WTC11 (cell line): ENCODE data around the gene EPHA6. TPM values are rescaled to one million over a fixed set of nuclear protein-coding genes. Genes with fewer than 3 reads are reported as not detected.
A peak's percentile ranks its signal among the peaks of the same experiment; 100 is the strongest.

Experiments used
- ATAC-seq: fragments of 200-7000 bp; cut with Tn5 transposase; 2 replicates; pipeline ENCODE4 v1.10.0; 2021; ENCODE audit warnings: mild to moderate bottlenecking, moderate library complexity
- Bru-seq: library from RNA; stranded (reverse); fragments of 400-500 nt; gene quantifications from one replicate; lab custom pipeline; 2021; lab: Mats Ljungman, UMichigan
- CTCF ChIA-PET: fragments of 300-600 bp; sonication (Branson Sonifier 250); formaldehyde crosslinking; loops from one replicate; lab custom pipeline; 2021; ENCODE audit warnings: antibody characterized with exemption; lab: Charles Lee
- POLR2A ChIA-PET: fragments of 350-600 bp; sonication (Branson Sonifier 250); formaldehyde crosslinking; loops from one replicate; lab custom pipeline; 2021; ENCODE audit warnings: antibody characterized with exemption; lab: Charles Lee
- DNase-seq: peaks from one replicate; pipeline ENCODE4 v3.0.0; 2021; ENCODE audit warnings: low spot score
- H3K27ac Mint-ChIP-seq: 2 replicates; pipeline ENCODE4 v1.8.0; 2021; ENCODE audit warnings: mixed read lengths
- H3K27me3 Mint-ChIP-seq: 2 replicates; pipeline ENCODE4 v1.8.0; 2021; ENCODE audit warnings: low read depth, mild to moderate bottlenecking, moderate library complexity, mixed read lengths
- H3K36me3 Mint-ChIP-seq: 2 replicates; pipeline ENCODE4 v1.8.0; 2021; ENCODE audit warnings: mixed read lengths
- H3K4me1 Mint-ChIP-seq: 2 replicates; pipeline ENCODE4 v1.8.0; 2022; ENCODE audit warnings: mixed read lengths
- H3K4me3 Mint-ChIP-seq: 2 replicates; pipeline ENCODE4 v1.8.0; 2021; ENCODE audit warnings: mild to moderate bottlenecking, moderate library complexity, mixed read lengths
- H3K9me3 Mint-ChIP-seq: 2 replicates; pipeline ENCODE4 v1.8.0; 2021; ENCODE audit warnings: mixed read lengths
- CREB1 ChIP-seq: sonication (generic); formaldehyde crosslinking; IDR thresholded peaks from 2 replicates; pipeline ENCODE4 v1.8.0; 2023; ENCODE audit warnings: mild to moderate bottlenecking, missing genetic modification reagents
- CREM ChIP-seq: sonication (generic); formaldehyde crosslinking; IDR thresholded peaks from 2 replicates; pipeline ENCODE4 v1.8.1; 2022; ENCODE audit warnings: mild to moderate bottlenecking, missing genetic modification reagents, moderate library complexity
- FOXK1 ChIP-seq: sonication (generic); formaldehyde crosslinking; IDR thresholded peaks from 2 replicates; pipeline ENCODE4 v1.8.0; 2022; ENCODE audit warnings: mild to moderate bottlenecking, moderate library complexity, missing genetic modification reagents
- GRHL2 ChIP-seq: fragments of 250-450 bp; sonication (Bioruptor Pico); IDR thresholded peaks from 2 replicates; pipeline ENCODE4 v1.8.0; 2022; ENCODE audit warnings: mild to moderate bottlenecking, moderate library complexity; ENCODE audit not compliant: insufficient replicate concordance, severe bottlenecking
- HMGA2 ChIP-seq: fragments of 250-450 bp; sonication (Bioruptor Pico); IDR thresholded peaks from 2 replicates; pipeline ENCODE4 v1.4.0; 2021; ENCODE audit warnings: mild to moderate bottlenecking, moderate library complexity
- NFE2L1 ChIP-seq: sonication (generic); formaldehyde crosslinking; IDR thresholded peaks from 2 replicates; pipeline ENCODE4 v1.8.1; 2023; ENCODE audit warnings: missing genetic modification reagents
- SMAD4 ChIP-seq: sonication (generic); formaldehyde crosslinking; IDR thresholded peaks from 2 replicates; pipeline ENCODE4 v1.8.0; 2022; ENCODE audit warnings: mild to moderate bottlenecking, missing genetic modification reagents
- SP1 ChIP-seq: sonication (generic); formaldehyde crosslinking; conservative IDR thresholded peaks from 2 replicates; pipeline ENCODE4 v1.8.1; 2022; ENCODE audit warnings: missing genetic modification reagents
- ZNF121 ChIP-seq: sonication (generic); formaldehyde crosslinking; IDR thresholded peaks from 2 replicates; pipeline ENCODE4 v1.8.0; 2023; ENCODE audit warnings: missing genetic modification reagents
- ZNF138 ChIP-seq: sonication (generic); formaldehyde crosslinking; conservative IDR thresholded peaks from 2 replicates; pipeline ENCODE4 v1.8.1; 2022; ENCODE audit warnings: mild to moderate bottlenecking, moderate library complexity, missing genetic modification reagents
- long read RNA-seq, 3 experiments: library from RNA in 1 of 3; library from capped mRNA in 1 of 3; library from polyadenylated mRNA in 1 of 3; unstranded in 2 of 3; stranded (forward) in 1 of 3; transcript quantifications; one replicate each; pipeline ENCODE4 v2.0.0, GENCODE V29; 2021
- total RNA-seq: library from RNA; stranded (reverse); gene quantifications from 3 replicates; pipeline ENCODE4 v1.2.3, GENCODE V29; 2021
- TF ChIP-seq, protein P1 (sequence below): sonication (generic); formaldehyde crosslinking; IDR thresholded peaks from 2 replicates; pipeline ENCODE4 v1.8.0; 2023; ENCODE audit warnings: mild to moderate bottlenecking, missing genetic modification reagents
- TF ChIP-seq, protein P2 (sequence below): sonication (generic); formaldehyde crosslinking; IDR thresholded peaks from 2 replicates; pipeline ENCODE4 v1.8.0; 2022; ENCODE audit warnings: mild to moderate bottlenecking, missing genetic modification reagents
- TF ChIP-seq, protein P3 (sequence below): fragments of 250-450 bp; sonication (Bioruptor Pico); IDR thresholded peaks from 2 replicates; pipeline ENCODE4 v2.1.2; 2022; ENCODE audit warnings: mild to moderate bottlenecking, moderate library complexity
- TF ChIP-seq, protein P4 (sequence below): sonication (generic); formaldehyde crosslinking; conservative IDR thresholded peaks from 2 replicates; pipeline ENCODE4 v1.8.1; 2023; ENCODE audit warnings: mild to moderate bottlenecking, low read depth, missing genetic modification reagents, moderate library complexity
- TF ChIP-seq, protein P5 (sequence below): sonication (generic); formaldehyde crosslinking; IDR thresholded peaks from 2 replicates; pipeline ENCODE4 v1.8.1; 2022; ENCODE audit warnings: mild to moderate bottlenecking, moderate library complexity, missing genetic modification reagents
- TF ChIP-seq, protein P6 (sequence below): sonication (generic); formaldehyde crosslinking; IDR thresholded peaks from 2 replicates; pipeline ENCODE4 v1.8.1; 2023; ENCODE audit warnings: mild to moderate bottlenecking, missing genetic modification reagents, borderline replicate concordance
- TF ChIP-seq, protein P7 (sequence below): sonication (generic); formaldehyde crosslinking; IDR thresholded peaks from 2 replicates; pipeline ENCODE4 v1.8.1; 2023; ENCODE audit warnings: mild to moderate bottlenecking, moderate library complexity, missing genetic modification reagents

The EPHA6 gene
- total RNA-seq: 2.1 to 3.5 TPM (median 3.3 TPM) in 3 replicates
- percentile 40 among the genes with signal in this experiment for Bru-seq, nascent RNA
- long read RNA-seq, experiment 1, partial matches to known transcripts: 0 of 9 reads
- long read RNA-seq, experiment 1, other reads (novel, unspliced or antisense): 9 of 9 reads
- long read RNA-seq, experiment 2, partial matches to known transcripts: 0 of 6 reads
- long read RNA-seq, experiment 2, other reads (novel, unspliced or antisense): 4 of 6 reads
- long read RNA-seq, experiment 3: 0 reads

DNA sequence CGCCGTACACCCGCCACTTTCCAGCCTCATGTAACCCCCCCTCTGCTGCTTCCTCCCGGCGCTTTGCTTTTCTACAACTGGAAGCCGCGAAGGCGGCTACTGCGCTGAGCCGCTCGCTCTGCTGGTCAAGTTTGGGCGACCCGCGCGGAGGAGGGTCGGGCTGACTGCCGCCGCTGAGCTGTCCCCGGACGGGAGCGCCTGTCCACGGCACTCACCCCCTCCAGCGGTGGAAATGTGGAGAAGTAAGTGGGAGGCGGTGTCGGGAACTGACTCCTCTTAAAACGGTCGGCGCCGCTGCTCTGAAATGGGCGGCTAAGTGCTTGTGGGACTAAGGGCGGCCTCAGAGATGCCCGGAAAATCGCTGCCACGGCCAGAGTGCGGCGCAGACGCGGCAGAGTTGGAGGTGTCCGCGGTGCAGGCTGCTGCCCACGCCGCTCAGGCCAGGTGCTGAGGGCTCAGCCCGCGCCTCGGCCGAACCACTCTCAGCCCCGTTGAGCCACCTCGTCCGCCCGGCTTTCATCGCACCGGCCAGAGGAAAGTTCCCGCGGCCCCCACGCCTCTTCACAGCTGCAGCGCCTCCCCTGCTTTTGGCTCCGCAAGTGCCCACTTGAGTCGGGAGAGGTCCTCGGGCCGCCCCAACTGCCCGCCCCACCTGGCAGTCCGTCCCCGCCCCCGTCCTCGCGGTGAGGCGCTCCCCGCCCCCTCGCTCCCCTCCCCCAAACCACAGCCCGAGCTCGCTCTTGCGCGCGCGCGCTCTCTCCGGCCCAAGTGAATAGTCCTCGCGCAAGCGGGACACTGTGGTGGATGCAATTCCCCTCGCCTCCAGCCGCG lies at the start of gene EPHA6:
Gene EPHA6 (plus strand): TSS at position 775 of the 831 bp plus-strand sequence.
- no peak within 1 kb of the TSS for H3K27ac Mint-ChIP-seq
- peaks cover 39% of the 10 kb centered on the region for H3K27me3 Mint-ChIP-seq
- peaks cover 16% of the 10 kb centered on the region for H3K4me1 Mint-ChIP-seq
- H3K9me3 Mint-ChIP-seq: no peaks in the 10 kb centered on the region
- POLR2A ChIA-PET: no interaction called here
- peak; percentile 57 for ATAC-seq
- H3K4me3 Mint-ChIP-seq: peak within 1 kb of the TSS; percentile 77
- DNase-seq: peak; percentile 62
- CTCF ChIA-PET: interaction anchor here (0.6 kb wide), 2 partner anchors 304 to 482 kb away, joined by 4 read pairs; no protein-coding TSS in a partner anchor
- no peaks in the 10 kb centered on the region for H3K36me3 Mint-ChIP-seq
- TF ChIP-seq ZNF121 (CRISPR knock-in tag) (peak; percentile 4; the same call in 1 of the 2 replicates), CREB1 (CRISPR knock-in tag) (0 out of 2 replicates have a peak, but pooled peaks have one; percentile 54), GRHL2 (CRISPR knock-in tag) (no peak), HMGA2 (no peak), SP1 (CRISPR knock-in tag) (0 out of 2 replicates have a peak, but pooled peaks have one; percentile 20), SMAD4 (CRISPR knock-in tag) (no peak), ZNF138 (CRISPR knock-in tag) (no peak), FOXK1 (CRISPR knock-in tag) (0 out of 2 replicates have a peak, but pooled peaks have one; percentile 4), NFE2L1 (CRISPR knock-in tag) (0 out of 2 replicates have a peak, but pooled peaks have one; percentile 34), CREM (CRISPR knock-in tag) (0 out of 2 replicates have a peak, but pooled peaks have one; percentile 16)
- TF ChIP-seq, protein P1, sequence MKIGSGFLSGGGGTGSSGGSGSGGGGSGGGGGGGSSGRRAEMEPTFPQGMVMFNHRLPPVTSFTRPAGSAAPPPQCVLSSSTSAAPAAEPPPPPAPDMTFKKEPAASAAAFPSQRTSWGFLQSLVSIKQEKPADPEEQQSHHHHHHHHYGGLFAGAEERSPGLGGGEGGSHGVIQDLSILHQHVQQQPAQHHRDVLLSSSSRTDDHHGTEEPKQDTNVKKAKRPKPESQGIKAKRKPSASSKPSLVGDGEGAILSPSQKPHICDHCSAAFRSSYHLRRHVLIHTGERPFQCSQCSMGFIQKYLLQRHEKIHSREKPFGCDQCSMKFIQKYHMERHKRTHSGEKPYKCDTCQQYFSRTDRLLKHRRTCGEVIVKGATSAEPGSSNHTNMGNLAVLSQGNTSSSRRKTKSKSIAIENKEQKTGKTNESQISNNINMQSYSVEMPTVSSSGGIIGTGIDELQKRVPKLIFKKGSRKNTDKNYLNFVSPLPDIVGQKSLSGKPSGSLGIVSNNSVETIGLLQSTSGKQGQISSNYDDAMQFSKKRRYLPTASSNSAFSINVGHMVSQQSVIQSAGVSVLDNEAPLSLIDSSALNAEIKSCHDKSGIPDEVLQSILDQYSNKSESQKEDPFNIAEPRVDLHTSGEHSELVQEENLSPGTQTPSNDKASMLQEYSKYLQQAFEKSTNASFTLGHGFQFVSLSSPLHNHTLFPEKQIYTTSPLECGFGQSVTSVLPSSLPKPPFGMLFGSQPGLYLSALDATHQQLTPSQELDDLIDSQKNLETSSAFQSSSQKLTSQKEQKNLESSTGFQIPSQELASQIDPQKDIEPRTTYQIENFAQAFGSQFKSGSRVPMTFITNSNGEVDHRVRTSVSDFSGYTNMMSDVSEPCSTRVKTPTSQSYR (CRISPR knock-in tag): peak; percentile 54; the same call in 1 of the 2 replicates
- TF ChIP-seq, protein P2, sequence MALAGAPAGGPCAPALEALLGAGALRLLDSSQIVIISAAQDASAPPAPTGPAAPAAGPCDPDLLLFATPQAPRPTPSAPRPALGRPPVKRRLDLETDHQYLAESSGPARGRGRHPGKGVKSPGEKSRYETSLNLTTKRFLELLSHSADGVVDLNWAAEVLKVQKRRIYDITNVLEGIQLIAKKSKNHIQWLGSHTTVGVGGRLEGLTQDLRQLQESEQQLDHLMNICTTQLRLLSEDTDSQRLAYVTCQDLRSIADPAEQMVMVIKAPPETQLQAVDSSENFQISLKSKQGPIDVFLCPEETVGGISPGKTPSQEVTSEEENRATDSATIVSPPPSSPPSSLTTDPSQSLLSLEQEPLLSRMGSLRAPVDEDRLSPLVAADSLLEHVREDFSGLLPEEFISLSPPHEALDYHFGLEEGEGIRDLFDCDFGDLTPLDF (CRISPR knock-in tag): peak; percentile 11; the same call in 1 of the 2 replicates
- TF ChIP-seq, protein P3, sequence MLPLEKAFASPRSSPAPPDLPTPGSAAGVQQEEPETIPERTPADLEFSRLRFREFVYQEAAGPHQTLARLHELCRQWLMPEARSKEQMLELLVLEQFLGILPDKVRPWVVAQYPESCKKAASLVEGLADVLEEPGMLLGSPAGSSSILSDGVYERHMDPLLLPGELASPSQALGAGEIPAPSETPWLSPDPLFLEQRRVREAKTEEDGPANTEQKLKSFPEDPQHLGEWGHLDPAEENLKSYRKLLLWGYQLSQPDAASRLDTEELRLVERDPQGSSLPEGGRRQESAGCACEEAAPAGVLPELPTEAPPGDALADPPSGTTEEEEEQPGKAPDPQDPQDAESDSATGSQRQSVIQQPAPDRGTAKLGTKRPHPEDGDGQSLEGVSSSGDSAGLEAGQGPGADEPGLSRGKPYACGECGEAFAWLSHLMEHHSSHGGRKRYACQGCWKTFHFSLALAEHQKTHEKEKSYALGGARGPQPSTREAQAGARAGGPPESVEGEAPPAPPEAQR (CRISPR knock-in tag): no peak
- TF ChIP-seq, protein P4, sequence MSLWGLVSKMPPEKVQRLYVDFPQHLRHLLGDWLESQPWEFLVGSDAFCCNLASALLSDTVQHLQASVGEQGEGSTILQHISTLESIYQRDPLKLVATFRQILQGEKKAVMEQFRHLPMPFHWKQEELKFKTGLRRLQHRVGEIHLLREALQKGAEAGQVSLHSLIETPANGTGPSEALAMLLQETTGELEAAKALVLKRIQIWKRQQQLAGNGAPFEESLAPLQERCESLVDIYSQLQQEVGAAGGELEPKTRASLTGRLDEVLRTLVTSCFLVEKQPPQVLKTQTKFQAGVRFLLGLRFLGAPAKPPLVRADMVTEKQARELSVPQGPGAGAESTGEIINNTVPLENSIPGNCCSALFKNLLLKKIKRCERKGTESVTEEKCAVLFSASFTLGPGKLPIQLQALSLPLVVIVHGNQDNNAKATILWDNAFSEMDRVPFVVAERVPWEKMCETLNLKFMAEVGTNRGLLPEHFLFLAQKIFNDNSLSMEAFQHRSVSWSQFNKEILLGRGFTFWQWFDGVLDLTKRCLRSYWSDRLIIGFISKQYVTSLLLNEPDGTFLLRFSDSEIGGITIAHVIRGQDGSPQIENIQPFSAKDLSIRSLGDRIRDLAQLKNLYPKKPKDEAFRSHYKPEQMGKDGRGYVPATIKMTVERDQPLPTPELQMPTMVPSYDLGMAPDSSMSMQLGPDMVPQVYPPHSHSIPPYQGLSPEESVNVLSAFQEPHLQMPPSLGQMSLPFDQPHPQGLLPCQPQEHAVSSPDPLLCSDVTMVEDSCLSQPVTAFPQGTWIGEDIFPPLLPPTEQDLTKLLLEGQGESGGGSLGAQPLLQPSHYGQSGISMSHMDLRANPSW (CRISPR knock-in tag): no peak
- TF ChIP-seq, protein P5, sequence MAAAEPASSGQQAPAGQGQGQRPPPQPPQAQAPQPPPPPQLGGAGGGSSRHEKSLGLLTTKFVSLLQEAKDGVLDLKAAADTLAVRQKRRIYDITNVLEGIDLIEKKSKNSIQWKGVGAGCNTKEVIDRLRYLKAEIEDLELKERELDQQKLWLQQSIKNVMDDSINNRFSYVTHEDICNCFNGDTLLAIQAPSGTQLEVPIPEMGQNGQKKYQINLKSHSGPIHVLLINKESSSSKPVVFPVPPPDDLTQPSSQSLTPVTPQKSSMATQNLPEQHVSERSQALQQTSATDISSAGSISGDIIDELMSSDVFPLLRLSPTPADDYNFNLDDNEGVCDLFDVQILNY (CRISPR knock-in tag): peak; percentile 42; the same call in 1 of the 2 replicates
- TF ChIP-seq, protein P6, sequence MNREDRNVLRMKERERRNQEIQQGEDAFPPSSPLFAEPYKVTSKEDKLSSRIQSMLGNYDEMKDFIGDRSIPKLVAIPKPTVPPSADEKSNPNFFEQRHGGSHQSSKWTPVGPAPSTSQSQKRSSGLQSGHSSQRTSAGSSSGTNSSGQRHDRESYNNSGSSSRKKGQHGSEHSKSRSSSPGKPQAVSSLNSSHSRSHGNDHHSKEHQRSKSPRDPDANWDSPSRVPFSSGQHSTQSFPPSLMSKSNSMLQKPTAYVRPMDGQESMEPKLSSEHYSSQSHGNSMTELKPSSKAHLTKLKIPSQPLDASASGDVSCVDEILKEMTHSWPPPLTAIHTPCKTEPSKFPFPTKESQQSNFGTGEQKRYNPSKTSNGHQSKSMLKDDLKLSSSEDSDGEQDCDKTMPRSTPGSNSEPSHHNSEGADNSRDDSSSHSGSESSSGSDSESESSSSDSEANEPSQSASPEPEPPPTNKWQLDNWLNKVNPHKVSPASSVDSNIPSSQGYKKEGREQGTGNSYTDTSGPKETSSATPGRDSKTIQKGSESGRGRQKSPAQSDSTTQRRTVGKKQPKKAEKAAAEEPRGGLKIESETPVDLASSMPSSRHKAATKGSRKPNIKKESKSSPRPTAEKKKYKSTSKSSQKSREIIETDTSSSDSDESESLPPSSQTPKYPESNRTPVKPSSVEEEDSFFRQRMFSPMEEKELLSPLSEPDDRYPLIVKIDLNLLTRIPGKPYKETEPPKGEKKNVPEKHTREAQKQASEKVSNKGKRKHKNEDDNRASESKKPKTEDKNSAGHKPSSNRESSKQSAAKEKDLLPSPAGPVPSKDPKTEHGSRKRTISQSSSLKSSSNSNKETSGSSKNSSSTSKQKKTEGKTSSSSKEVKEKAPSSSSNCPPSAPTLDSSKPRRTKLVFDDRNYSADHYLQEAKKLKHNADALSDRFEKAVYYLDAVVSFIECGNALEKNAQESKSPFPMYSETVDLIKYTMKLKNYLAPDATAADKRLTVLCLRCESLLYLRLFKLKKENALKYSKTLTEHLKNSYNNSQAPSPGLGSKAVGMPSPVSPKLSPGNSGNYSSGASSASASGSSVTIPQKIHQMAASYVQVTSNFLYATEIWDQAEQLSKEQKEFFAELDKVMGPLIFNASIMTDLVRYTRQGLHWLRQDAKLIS (CRISPR knock-in tag): peak; percentile 55; the same call in 1 of the 2 replicates
- TF ChIP-seq, protein P7, sequence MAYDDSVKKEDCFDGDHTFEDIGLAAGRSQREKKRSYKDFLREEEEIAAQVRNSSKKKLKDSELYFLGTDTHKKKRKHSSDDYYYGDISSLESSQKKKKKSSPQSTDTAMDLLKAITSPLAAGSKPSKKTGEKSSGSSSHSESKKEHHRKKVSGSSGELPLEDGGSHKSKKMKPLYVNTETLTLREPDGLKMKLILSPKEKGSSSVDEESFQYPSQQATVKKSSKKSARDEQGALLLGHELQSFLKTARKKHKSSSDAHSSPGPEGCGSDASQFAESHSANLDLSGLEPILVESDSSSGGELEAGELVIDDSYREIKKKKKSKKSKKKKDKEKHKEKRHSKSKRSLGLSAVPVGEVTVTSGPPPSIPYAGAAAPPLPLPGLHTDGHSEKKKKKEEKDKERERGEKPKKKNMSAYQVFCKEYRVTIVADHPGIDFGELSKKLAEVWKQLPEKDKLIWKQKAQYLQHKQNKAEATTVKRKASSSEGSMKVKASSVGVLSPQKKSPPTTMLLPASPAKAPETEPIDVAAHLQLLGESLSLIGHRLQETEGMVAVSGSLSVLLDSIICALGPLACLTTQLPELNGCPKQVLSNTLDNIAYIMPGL (CRISPR knock-in tag): peak; percentile 83
